ENCODE measurements around the gene LGALS7B.
"Not testable (repeated sequence)": the region's sequence is repeated elsewhere in the genome, so short reads cannot be mapped to it uniquely, and the experiment has no call there.

Gene LGALS7B

GRCh38 chr19:38782212-38782611, 6.8 kb upstream of the LGALS7B start:
- TF ChIP-seq ZNF362 (tag by site-specific recombination; IDR thresholded peaks at IDR 0.05) (peak; percentile 84; the same call in 1 of the 2 replicates), ZNF335 (tag by site-specific recombination; conservative IDR thresholded peaks at IDR 0.05) (peak; percentile 98), OSR2 (tag by site-specific recombination; IDR thresholded peaks at IDR 0.05) (peak; percentile 48)
- H3K27ac ChIP-seq (ENCODE audit: extremely low read depth, low read depth, low read length); H3K4me1 ChIP-seq (ENCODE audit: control insufficient read depth, insufficient read depth, low read length); H3K36me3 ChIP-seq (ENCODE audit: control insufficient read depth in 2 of 2, insufficient read depth in 1 of 2, low read length in 2 of 2); H3K4me3 ChIP-seq (ENCODE audit: low read depth, low read length); H3K9me3 ChIP-seq (ENCODE audit: control insufficient read depth, insufficient read depth, low read depth, low read length): not testable (repeated sequence)
- POLR2A ChIA-PET: interaction anchor here (0.6 kb wide), 1 partner anchor 32 kb away, joined by 5 read pairs; no protein-coding TSS in a partner anchor
- CTCF ChIA-PET: interaction anchor here (0.6 to 5.7 kb wide), 2 partner anchors 13 to 59 kb away, joined by 3 to 21 read pairs; no protein-coding TSS in a partner anchor

- Histone ChIP-seq H3K27ac (ENCODE audit: extremely low read depth, low read depth, low read length) (no peak overlapping the region), H3K9me3 (ENCODE audit: control insufficient read depth, insufficient read depth, low read depth, low read length) (no peaks in the 10 kb centered on the region), H3K4me3 (ENCODE audit: low read depth, low read length) (no peak overlapping the region), H3K4me1 (ENCODE audit: control insufficient read depth, insufficient read depth, low read length) (0 out of 2 replicates have a peak, but pooled peaks cover 2% of the 10 kb centered on the region), H3K36me3 (ENCODE audit: control insufficient read depth in 2 of 2, insufficient read depth in 1 of 2, low read length in 2 of 2) (no peaks in the 10 kb centered on the region; a peak in 1 of 3 replicates)
- POLR2A ChIA-PET: interaction anchor here (0.6 to 0.7 kb wide), 2 partner anchors 65 to 121 kb away, joined by 3 read pairs; no protein-coding TSS in a partner anchor
- CTCF ChIA-PET: interaction anchor here (1.0 to 5.7 kb wide), 2 partner anchors 15 to 239 kb away, joined by 3 to 21 read pairs; no protein-coding TSS in a partner anchor
- TF ChIP-seq ZBTB44 (tag by site-specific recombination; IDR thresholded peaks at IDR 0.05) (no peak), ZBTB17 (tag by site-specific recombination; IDR thresholded peaks at IDR 0.05) (peak; percentile 67)
Observed at GRCh38 chr19:38784224-38784623, 4.8 kb upstream of the LGALS7B start.

- Histone ChIP-seq H3K9me3 (ENCODE audit: control insufficient read depth, insufficient read depth, low read depth, low read length) (no peaks in the 10 kb centered on the region), H3K4me1 (ENCODE audit: control insufficient read depth, insufficient read depth, low read length) (0 out of 2 replicates have a peak, but pooled peaks cover 2% of the 10 kb centered on the region), H3K36me3 (ENCODE audit: control insufficient read depth in 2 of 2, insufficient read depth in 1 of 2, low read length in 2 of 2) (no peaks in the 10 kb centered on the region; a peak in 1 of 3 replicates), H3K27ac (ENCODE audit: extremely low read depth, low read depth, low read length) (no peak overlapping the region), H3K4me3 (ENCODE audit: low read depth, low read length) (no peak overlapping the region)
- ChIA-PET CTCF (interaction anchor here (0.7 to 5.7 kb wide), 2 partner anchors 16 to 1045 kb away, joined by 3 to 21 read pairs; no protein-coding TSS in a partner anchor), POLR2A (interaction anchor here (1.0 kb wide), 1 partner anchor 64 kb away, joined by 3 read pairs; no protein-coding TSS in a partner anchor)
- TF ChIP-seq ZNF169 (tag by site-specific recombination; IDR thresholded peaks at IDR 0.05): no peak
- no peak for TF ChIP-seq ZBTB26 (tag by site-specific recombination; optimal IDR thresholded peaks at IDR 0.05)
- TF ChIP-seq SCRT1 (tag by site-specific recombination; IDR thresholded peaks at IDR 0.05; ENCODE audit: borderline replicate concordance): no peak
- no peak for TF ChIP-seq ZNF292 (tag by site-specific recombination; IDR thresholded peaks at IDR 0.05; ENCODE audit: borderline replicate concordance, low read depth)
- TF ChIP-seq ZNF549 (tag by site-specific recombination; IDR thresholded peaks at IDR 0.05): no peak
- TF ChIP-seq ZFHX2 (tag by site-specific recombination; conservative IDR thresholded peaks at IDR 0.05): no peak
- TF ChIP-seq ZNF561 (tag by site-specific recombination; IDR thresholded peaks at IDR 0.05; ENCODE audit: borderline replicate concordance): no peak
- TF ChIP-seq PRDM4 (tag by site-specific recombination; IDR thresholded peaks at IDR 0.05): peak; percentile 92
- TF ChIP-seq PRDM6 (tag by site-specific recombination; IDR thresholded peaks at IDR 0.05): no peak
- TF ChIP-seq ZNF623 (tag by site-specific recombination; IDR thresholded peaks at IDR 0.05): no peak
- TF ChIP-seq OSR2 (tag by site-specific recombination; IDR thresholded peaks at IDR 0.05): peak; percentile 15; the same call in 1 of the 2 replicates
- TF ChIP-seq ZNF580 (tag by site-specific recombination; IDR thresholded peaks at IDR 0.05): no peak
- TF ChIP-seq MEIS1 (CRISPR knock-in tag; IDR thresholded peaks at IDR 0.05; ENCODE audit: borderline replicate concordance): no peak
- no peak for TF ChIP-seq WT1 (tag by site-specific recombination; IDR thresholded peaks at IDR 0.05)
- no peak for TF ChIP-seq ZNF658 (tag by site-specific recombination; IDR thresholded peaks at IDR 0.05)
Observed at GRCh38 chr19:38785187-38785699, 3.8 kb upstream of the LGALS7B start.
